Stimulated activated CD4-positive, alpha-beta T cell treated with anti-CD3 and anti-CD28 coated beads, Interleukin-1b, Interleukin-23, amount 100 ng/mL, for 1 hour (primary cell): Measurements from ENCODE around the gene SMIM9.

Source experiments
- DNase-seq, 2 donors: peaks; one replicate each; pipeline ENCODE4 v3.0.0-alpha.2; 2020; ENCODE audit warnings: low read depth in 2 of 2

SMIM9 gene

GRCh38 chrX:154780968-154781367 lies 53.5 kb downstream of the SMIM9 start:
- no peak for DNase-seq

- no peak for DNase-seq
Observed at GRCh38 chrX:154779261-154779660, 55.2 kb downstream of the SMIM9 start.

GRCh38 chrX:154776753-154777152 lies 57.7 kb downstream of the SMIM9 start:
- no peak for DNase-seq

- DNase-seq: no peak
Observed at GRCh38 chrX:154775419-154776349, 58.8 kb downstream of the SMIM9 start.

- DNase-seq: no peak
Observed at GRCh38 chrX:154774622-154775021, 59.8 kb downstream of the SMIM9 start.
